Measurements from ENCODE around the gene IFNL1. TPM values are rescaled to one million over a fixed set of nuclear protein-coding genes. Genes with fewer than 3 reads are reported as not detected.
"Not testable (repeated sequence)": the region's sequence is repeated elsewhere in the genome, so short reads cannot be mapped to it uniquely, and the experiment has no call there.

Gene IFNL1
- polyA plus RNA-seq, 1 donor from 2014 or later: not detected

- no peaks in the 10 kb centered on the region for H3K36me3 ChIP-seq (ENCODE audit: insufficient read depth, low read length)
- no peaks in the 10 kb centered on the region for H3K79me2 ChIP-seq (replicated peaks; ENCODE audit: insufficient read depth, low read length)
- no peak overlapping the region for H3K4me3 ChIP-seq (ENCODE audit: low read length)
- no peaks in the 10 kb centered on the region for H3K9me2 ChIP-seq (ENCODE audit: insufficient read depth, low read length)
- peaks cover 37% of the 10 kb centered on the region for H3K27me3 ChIP-seq (ENCODE audit: insufficient read depth, low read depth, low read length)
- no peak overlapping the region for H3K4me2 ChIP-seq (ENCODE audit: low read length)
- TF ChIP-seq POLR2AphosphoS5 (IDR thresholded peaks at IDR 0.05): no peak
- no peak for TF ChIP-seq TAF1 (IDR thresholded peaks at IDR 0.05; ENCODE audit: low read depth)
- no peak for TF ChIP-seq MXI1 (conservative IDR thresholded peaks at IDR 0.05; ENCODE audit: poor library complexity, severe bottlenecking)
- TF ChIP-seq RAD21 (conservative IDR thresholded peaks at IDR 0.05): no peak
- no peak for TF ChIP-seq EP300 (conservative IDR thresholded peaks at IDR 0.05; ENCODE audit: poor library complexity, severe bottlenecking)
- no peak for TF ChIP-seq EZH2 (IDR thresholded peaks at IDR 0.05; ENCODE audit: borderline replicate concordance, insufficient read depth, low read length, poor library complexity, severe bottlenecking)
- TF ChIP-seq, protein P1, sequence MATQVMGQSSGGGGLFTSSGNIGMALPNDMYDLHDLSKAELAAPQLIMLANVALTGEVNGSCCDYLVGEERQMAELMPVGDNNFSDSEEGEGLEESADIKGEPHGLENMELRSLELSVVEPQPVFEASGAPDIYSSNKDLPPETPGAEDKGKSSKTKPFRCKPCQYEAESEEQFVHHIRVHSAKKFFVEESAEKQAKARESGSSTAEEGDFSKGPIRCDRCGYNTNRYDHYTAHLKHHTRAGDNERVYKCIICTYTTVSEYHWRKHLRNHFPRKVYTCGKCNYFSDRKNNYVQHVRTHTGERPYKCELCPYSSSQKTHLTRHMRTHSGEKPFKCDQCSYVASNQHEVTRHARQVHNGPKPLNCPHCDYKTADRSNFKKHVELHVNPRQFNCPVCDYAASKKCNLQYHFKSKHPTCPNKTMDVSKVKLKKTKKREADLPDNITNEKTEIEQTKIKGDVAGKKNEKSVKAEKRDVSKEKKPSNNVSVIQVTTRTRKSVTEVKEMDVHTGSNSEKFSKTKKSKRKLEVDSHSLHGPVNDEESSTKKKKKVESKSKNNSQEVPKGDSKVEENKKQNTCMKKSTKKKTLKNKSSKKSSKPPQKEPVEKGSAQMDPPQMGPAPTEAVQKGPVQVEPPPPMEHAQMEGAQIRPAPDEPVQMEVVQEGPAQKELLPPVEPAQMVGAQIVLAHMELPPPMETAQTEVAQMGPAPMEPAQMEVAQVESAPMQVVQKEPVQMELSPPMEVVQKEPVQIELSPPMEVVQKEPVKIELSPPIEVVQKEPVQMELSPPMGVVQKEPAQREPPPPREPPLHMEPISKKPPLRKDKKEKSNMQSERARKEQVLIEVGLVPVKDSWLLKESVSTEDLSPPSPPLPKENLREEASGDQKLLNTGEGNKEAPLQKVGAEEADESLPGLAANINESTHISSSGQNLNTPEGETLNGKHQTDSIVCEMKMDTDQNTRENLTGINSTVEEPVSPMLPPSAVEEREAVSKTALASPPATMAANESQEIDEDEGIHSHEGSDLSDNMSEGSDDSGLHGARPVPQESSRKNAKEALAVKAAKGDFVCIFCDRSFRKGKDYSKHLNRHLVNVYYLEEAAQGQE (IDR thresholded peaks at IDR 0.05; ENCODE audit: borderline replicate concordance): no peak
- no peak for TF ChIP-seq SMC3 (conservative IDR thresholded peaks at IDR 0.05; ENCODE audit: poor library complexity)
- TF ChIP-seq CTCF (IDR thresholded peaks at IDR 0.05; ENCODE audit: poor library complexity, severe bottlenecking): no peak
- no peaks in the 10 kb centered on the region for H3K9me3 ChIP-seq (ENCODE audit: low read length)
- H2AFZ ChIP-seq (ENCODE audit: low read depth, low read length): no peak overlapping the region
- no peak overlapping the region for H3K9ac ChIP-seq (ENCODE audit: low read length)
- no peaks in the 10 kb centered on the region for H4K20me1 ChIP-seq (ENCODE audit: insufficient read depth)
- H3K27ac ChIP-seq (ENCODE audit: low read length): no peak overlapping the region
- no peaks in the 10 kb centered on the region for H3F3A ChIP-seq (ENCODE audit: insufficient read depth, low read length, poor library complexity, severe bottlenecking)
Measured at GRCh38 chr19:39308531-39309304, 12.5 kb downstream of the IFNL1 start.

DNA sequence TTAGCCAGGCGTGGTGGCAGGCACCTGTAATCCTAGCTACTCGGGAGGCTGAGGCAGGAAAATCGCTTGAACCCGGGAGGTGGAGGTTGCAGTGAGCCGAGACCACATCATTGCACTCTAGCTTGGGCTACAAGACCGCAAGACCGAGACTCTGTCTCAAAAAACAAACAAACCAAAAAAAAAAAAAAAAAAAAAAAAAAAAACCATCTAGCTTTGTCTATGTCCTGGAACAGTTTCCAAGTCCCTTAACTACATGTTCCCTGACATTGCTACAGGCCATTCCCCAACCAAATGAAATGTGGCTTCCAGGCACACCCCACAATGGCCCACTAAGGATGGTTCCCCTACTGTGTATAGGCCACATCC lies 13.1 kb downstream of the IFNL1 start:
- not testable (repeated sequence) for H3K79me2 ChIP-seq (replicated peaks; ENCODE audit: insufficient read depth, low read length); H3K9me3 ChIP-seq (ENCODE audit: low read length); H3K27ac ChIP-seq (ENCODE audit: low read length); H3K36me3 ChIP-seq (ENCODE audit: insufficient read depth, low read length); H2AFZ ChIP-seq (ENCODE audit: low read depth, low read length); H3K9me2 ChIP-seq (ENCODE audit: insufficient read depth, low read length); H3K4me2 ChIP-seq (ENCODE audit: low read length); H3K4me3 ChIP-seq (ENCODE audit: low read length); H4K20me1 ChIP-seq (ENCODE audit: insufficient read depth); H3K9ac ChIP-seq (ENCODE audit: low read length); H3F3A ChIP-seq (ENCODE audit: insufficient read depth, low read length, poor library complexity, severe bottlenecking)
- peaks cover 37% of the 10 kb centered on the region for H3K27me3 ChIP-seq (ENCODE audit: insufficient read depth, low read depth, low read length)
